AML-193 (cell line): ENCODE measurements around the gene ZNF519.
"Not testable (repeated sequence)": the region's sequence is repeated elsewhere in the genome, so short reads cannot be mapped to it uniquely, and the experiment has no call there.

Experiments used
- DNase-seq, 2 experiments: peaks; one replicate each; lab custom pipeline; 2025; lab: John Stamatoyannopoulos, UW

ZNF519 gene

GRCh38 chr18:14132271-14132700, at the start of gene ZNF519:
Gene ZNF519, minus strand, starts transcription at chr18:14132435. Its CDS starts 158 bp downstream, at chr18:14132277.
- DNase-seq: peak; percentile 88 to 91

GRCh38 chr18:14179306-14179705, 47.1 kb upstream of the ZNF519 start:
- DNase-seq: no peak

GRCh38 chr18:14178321-14179196, 46.3 kb upstream of the ZNF519 start:
- not testable (repeated sequence) for DNase-seq

GRCh38 chr18:14177540-14178320, 45.5 kb upstream of the ZNF519 start:
- DNase-seq: not testable (repeated sequence)

- DNase-seq: not testable (repeated sequence)
Measured at GRCh38 chr18:14175404-14175803, 43.2 kb upstream of the ZNF519 start.

- DNase-seq: no peak
Measured at GRCh38 chr18:14174706-14175085, 42.5 kb upstream of the ZNF519 start.

- not testable (repeated sequence) for DNase-seq
Measured at GRCh38 chr18:14174002-14174705, 41.9 kb upstream of the ZNF519 start.

GRCh38 chr18:14173116-14173951, 41.1 kb upstream of the ZNF519 start:
- DNase-seq: not testable (repeated sequence)

- DNase-seq: not testable (repeated sequence)
Measured at GRCh38 chr18:14172142-14173115, 40.2 kb upstream of the ZNF519 start.

GRCh38 chr18:14171301-14172141, 39.3 kb upstream of the ZNF519 start:
- not testable (repeated sequence) for DNase-seq

- DNase-seq: not testable (repeated sequence)
Measured at GRCh38 chr18:14170367-14171036, 38.3 kb upstream of the ZNF519 start.

GRCh38 chr18:14162915-14163314, 30.7 kb upstream of the ZNF519 start:
- DNase-seq: not testable (repeated sequence)

- DNase-seq: not testable (repeated sequence)
Measured at GRCh38 chr18:14151564-14152113, 19.4 kb upstream of the ZNF519 start.

GRCh38 chr18:14150766-14151165, 18.5 kb upstream of the ZNF519 start:
- not testable (repeated sequence) for DNase-seq

- not testable (repeated sequence) for DNase-seq
Measured at GRCh38 chr18:14149916-14150420, 17.7 kb upstream of the ZNF519 start.

GRCh38 chr18:14149121-14149850, 17.1 kb upstream of the ZNF519 start:
- not testable (repeated sequence) for DNase-seq
